GM12873 (cell line): ENCODE data around the gene MDN1.
A peak's percentile ranks its signal among the peaks of the same experiment; 100 is the strongest.

ENCODE experiments used
- TF ChIP-seq, protein P1 (sequence below): IDR thresholded peaks from 2 replicates; pipeline ENCODE4 v1.5.1; 2012; ENCODE audit warnings: low read depth, mild to moderate bottlenecking, moderate library complexity, low read length, control low read depth; ENCODE audit not compliant: insufficient read depth; ENCODE audit errors: missing control alignments

MDN1 gene

DNA sequence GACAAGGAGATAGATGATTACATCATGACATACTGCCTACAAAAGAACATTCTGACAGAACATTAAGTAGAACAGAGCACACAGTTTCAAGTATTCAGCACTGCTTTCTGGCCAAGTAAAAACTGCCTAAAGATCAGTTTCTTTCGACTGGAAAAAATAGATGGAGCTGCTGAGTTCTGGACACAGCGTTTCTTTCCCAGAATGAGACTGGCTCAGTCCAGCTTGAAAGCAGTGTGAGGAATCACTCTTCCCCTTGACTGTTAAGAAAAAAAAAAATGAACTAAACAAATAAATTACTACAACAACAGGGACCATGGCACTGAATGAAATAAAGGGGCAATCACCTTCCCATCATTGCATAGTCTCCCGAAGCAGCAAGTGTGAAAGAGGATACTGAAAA lies 176.6 kb downstream of the MDN1 start:
- TF ChIP-seq, protein P1, sequence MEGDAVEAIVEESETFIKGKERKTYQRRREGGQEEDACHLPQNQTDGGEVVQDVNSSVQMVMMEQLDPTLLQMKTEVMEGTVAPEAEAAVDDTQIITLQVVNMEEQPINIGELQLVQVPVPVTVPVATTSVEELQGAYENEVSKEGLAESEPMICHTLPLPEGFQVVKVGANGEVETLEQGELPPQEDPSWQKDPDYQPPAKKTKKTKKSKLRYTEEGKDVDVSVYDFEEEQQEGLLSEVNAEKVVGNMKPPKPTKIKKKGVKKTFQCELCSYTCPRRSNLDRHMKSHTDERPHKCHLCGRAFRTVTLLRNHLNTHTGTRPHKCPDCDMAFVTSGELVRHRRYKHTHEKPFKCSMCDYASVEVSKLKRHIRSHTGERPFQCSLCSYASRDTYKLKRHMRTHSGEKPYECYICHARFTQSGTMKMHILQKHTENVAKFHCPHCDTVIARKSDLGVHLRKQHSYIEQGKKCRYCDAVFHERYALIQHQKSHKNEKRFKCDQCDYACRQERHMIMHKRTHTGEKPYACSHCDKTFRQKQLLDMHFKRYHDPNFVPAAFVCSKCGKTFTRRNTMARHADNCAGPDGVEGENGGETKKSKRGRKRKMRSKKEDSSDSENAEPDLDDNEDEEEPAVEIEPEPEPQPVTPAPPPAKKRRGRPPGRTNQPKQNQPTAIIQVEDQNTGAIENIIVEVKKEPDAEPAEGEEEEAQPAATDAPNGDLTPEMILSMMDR = no peak

DNA sequence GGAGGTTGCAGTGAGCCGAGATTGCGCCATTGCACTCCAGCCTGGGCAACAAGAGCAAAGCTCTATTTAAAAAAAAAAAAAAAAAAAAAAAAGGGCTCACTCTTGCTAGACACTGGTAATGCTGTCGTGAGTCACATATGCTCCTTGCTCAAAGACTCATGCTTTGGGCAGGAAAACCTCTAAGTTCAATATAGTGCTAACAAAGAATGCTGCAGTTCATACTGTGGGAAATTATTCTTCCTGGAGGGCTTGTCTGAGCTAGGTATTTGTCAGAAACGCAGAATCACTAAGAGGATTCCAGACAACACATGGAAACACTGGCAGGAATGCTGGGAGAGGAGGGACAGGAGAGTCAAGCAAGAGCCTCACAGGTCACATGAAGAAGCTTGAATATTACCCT lies 178.8 kb downstream of the MDN1 start:
- TF ChIP-seq, protein P1 = no peak

DNA sequence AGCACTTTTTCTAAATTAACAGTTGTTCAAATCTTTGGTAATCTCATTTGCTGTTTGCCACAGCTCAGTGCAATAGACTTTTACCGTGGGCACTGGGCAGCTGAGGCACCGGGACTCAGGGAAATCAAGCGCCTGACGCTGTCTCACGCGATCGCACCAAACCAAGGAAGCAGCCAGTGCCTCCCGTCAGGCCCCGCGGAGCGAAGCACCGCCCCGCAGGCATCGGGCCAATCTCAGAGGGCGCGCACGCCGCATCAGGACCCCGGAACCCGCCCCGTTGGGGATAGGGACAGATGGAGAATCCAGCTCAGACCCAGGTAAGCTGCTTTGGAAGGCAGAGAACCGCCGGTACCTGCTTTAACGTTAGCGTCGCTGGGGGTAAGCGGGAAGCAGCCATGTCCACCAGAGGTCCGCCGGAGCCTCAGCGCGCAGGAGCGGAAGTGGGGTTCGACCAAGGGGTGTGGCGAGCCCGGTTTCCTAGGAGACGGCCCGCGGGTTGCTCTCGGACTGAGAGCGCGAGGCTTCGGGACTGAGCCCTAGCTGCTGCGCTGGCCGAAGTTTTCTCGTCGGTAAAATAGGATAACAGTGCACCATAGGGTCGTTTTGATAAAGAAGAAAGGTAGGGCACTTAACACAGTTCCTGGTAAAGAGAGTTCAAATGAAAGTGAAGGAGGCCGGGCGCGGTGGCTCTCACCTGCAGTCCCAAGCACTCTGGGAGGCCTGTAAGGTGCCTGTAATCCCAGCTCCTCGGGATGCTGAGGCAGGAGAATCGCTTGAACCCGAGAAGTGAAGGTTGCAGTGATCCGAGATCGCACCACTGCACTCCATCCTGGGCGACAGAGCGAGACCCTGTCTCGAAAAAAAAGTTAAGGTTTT lies 181.0 kb downstream of the MDN1 start, which contains the start of gene LYRM2:
Gene LYRM2 (minus strand): TSS at position 428 of the 876 bp plus-strand sequence. CDS start 31 bp downstream, at position 397.
- TF ChIP-seq, protein P1 = peak; percentile 16

DNA sequence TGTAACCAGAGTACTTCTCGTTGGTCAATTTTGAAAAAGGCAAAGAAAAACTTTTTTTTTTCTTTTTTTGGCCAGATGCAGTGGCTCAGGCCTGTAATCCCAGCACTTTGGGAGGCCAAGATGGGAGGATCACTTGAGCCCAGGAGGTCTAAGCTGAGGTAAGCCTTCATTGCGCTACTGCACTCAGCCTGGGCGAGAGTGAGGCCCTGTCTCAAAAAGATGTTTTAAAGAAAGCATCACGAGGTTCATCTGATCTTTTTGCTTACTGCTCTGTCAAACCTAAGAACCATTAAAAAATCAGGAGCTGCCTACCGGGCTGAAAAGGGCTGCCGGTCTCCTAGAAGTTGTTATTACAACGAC lies 181.7 kb downstream of the MDN1 start:
- TF ChIP-seq, protein P1 = no peak

DNA sequence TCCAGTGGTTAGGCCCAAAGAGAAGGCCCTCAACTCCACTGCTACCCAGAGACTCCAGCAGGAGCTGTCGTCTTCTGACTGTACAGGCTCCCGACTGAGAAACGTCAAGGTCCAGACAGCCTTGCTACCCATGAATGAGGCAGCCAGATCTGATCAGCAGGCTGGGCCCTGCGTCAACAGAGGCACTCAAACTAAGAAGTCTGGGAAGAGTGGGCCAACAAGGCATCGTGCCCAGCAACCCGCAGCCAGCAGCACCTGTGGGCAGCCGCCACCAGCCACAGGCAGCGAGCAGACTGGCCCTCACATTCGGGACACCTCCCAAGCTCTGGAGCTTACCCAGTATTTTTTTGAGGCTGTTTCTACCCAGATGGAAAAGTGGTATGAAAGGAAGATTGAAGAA lies 189.1 kb downstream of the MDN1 start:
- TF ChIP-seq, protein P1 = no peak

DNA sequence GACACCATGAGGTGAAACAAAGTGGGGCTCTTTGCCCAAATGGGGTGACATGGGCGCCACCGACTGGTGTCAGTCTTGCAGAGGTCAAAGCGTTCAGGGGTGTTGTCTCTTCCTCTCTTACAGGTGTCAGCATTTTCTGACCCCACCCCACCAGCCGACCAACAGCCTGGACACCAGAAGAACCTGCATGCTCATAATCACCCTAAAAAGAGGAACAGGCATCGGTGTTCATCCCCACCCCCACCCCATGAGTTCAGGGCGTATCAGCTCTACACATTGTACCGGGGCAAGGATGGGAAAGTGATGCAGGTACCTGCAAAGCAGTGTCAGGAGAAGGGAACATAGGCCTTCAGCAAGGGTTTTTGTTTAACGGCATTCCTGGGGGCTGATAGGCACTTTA lies 195.8 kb downstream of the MDN1 start:
- TF ChIP-seq, protein P1 = no peak

DNA sequence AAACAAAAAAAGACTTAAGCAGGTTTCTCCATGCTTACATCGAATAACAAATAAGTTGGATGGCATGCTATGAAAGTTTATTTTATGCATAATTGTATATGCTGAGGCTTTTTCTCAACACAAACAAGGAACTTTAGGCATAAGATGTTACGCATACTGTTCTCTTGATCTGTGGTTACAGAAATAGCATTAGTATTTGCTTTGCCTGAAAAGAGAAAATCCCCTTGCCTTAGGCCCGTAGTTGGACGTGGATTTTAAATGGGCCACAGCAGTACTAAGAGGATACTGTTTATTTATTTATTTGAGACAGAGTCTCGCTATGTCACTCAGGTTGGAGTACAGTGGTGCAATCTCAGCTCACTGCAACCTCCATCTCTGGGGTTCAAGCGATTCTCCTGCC lies 200.0 kb downstream of the MDN1 start:
- TF ChIP-seq, protein P1 = no peak
